ENCODE measurements around the gene ATAT1.

DNA sequence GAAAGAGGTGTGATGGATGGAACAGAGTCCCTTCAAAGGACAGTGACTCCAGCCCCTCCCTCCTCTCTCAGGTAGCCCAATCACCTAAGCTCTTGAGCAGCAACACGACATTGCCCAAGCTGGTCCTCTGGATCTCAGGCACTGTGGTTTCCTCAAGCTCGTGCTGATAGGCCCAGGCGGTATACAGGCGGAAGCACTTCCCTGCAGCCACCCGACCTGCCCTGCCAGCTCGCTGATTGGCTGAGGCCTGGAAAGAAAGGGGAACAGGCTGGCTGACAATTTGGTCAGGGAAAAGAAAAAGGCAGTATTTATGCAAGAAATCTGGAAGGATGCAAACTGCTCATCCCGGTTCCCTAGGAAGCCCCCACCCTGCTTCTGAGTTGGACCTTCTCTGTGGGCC, 29.8 kb downstream of the ATAT1 start:
- TF ChIP-seq, protein P1, sequence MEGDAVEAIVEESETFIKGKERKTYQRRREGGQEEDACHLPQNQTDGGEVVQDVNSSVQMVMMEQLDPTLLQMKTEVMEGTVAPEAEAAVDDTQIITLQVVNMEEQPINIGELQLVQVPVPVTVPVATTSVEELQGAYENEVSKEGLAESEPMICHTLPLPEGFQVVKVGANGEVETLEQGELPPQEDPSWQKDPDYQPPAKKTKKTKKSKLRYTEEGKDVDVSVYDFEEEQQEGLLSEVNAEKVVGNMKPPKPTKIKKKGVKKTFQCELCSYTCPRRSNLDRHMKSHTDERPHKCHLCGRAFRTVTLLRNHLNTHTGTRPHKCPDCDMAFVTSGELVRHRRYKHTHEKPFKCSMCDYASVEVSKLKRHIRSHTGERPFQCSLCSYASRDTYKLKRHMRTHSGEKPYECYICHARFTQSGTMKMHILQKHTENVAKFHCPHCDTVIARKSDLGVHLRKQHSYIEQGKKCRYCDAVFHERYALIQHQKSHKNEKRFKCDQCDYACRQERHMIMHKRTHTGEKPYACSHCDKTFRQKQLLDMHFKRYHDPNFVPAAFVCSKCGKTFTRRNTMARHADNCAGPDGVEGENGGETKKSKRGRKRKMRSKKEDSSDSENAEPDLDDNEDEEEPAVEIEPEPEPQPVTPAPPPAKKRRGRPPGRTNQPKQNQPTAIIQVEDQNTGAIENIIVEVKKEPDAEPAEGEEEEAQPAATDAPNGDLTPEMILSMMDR (conservative IDR thresholded peaks at IDR 0.05; ENCODE audit: low read depth in 2 of 2) = no peak
- TF ChIP-seq EZH2 (IDR thresholded peaks at IDR 0.05; ENCODE audit: low read depth, unreplicated experiment) (no peak), STAT1 (IDR thresholded peaks at IDR 0.05; ENCODE audit: unreplicated experiment) (no peak), JUNB (IDR thresholded peaks at IDR 0.05; ENCODE audit: unreplicated experiment) (no peak), POLR2AphosphoS5 (IDR thresholded peaks at IDR 0.05; ENCODE audit: low read depth) (no peak), CREB1 (CRISPR knock-in tag; IDR thresholded peaks at IDR 0.05; ENCODE audit: low read depth) (no peak), EZH2phosphoT487 (IDR thresholded peaks at IDR 0.05; ENCODE audit: unreplicated experiment) (no peak), NANOG (IDR thresholded peaks at IDR 0.05; ENCODE audit: borderline replicate concordance) (no peak)
- TF ChIP-seq, protein P2, sequence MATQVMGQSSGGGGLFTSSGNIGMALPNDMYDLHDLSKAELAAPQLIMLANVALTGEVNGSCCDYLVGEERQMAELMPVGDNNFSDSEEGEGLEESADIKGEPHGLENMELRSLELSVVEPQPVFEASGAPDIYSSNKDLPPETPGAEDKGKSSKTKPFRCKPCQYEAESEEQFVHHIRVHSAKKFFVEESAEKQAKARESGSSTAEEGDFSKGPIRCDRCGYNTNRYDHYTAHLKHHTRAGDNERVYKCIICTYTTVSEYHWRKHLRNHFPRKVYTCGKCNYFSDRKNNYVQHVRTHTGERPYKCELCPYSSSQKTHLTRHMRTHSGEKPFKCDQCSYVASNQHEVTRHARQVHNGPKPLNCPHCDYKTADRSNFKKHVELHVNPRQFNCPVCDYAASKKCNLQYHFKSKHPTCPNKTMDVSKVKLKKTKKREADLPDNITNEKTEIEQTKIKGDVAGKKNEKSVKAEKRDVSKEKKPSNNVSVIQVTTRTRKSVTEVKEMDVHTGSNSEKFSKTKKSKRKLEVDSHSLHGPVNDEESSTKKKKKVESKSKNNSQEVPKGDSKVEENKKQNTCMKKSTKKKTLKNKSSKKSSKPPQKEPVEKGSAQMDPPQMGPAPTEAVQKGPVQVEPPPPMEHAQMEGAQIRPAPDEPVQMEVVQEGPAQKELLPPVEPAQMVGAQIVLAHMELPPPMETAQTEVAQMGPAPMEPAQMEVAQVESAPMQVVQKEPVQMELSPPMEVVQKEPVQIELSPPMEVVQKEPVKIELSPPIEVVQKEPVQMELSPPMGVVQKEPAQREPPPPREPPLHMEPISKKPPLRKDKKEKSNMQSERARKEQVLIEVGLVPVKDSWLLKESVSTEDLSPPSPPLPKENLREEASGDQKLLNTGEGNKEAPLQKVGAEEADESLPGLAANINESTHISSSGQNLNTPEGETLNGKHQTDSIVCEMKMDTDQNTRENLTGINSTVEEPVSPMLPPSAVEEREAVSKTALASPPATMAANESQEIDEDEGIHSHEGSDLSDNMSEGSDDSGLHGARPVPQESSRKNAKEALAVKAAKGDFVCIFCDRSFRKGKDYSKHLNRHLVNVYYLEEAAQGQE (IDR thresholded peaks at IDR 0.05; ENCODE audit: unreplicated experiment) = no peak
- TF ChIP-seq, protein P3, sequence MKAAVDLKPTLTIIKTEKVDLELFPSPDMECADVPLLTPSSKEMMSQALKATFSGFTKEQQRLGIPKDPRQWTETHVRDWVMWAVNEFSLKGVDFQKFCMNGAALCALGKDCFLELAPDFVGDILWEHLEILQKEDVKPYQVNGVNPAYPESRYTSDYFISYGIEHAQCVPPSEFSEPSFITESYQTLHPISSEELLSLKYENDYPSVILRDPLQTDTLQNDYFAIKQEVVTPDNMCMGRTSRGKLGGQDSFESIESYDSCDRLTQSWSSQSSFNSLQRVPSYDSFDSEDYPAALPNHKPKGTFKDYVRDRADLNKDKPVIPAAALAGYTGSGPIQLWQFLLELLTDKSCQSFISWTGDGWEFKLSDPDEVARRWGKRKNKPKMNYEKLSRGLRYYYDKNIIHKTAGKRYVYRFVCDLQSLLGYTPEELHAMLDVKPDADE (IDR thresholded peaks at IDR 0.05) = no peak
